SIG-M5 treated with dmso at 0.1 percent for 504 hours (cell line): Measurements from ENCODE around the gene PRSS33.

ENCODE experiments used
- DNase-seq: peaks from one replicate; lab custom pipeline; 2025; ENCODE audit not compliant: unreplicated experiment; lab: John Stamatoyannopoulos, UW

Gene PRSS33

DNA sequence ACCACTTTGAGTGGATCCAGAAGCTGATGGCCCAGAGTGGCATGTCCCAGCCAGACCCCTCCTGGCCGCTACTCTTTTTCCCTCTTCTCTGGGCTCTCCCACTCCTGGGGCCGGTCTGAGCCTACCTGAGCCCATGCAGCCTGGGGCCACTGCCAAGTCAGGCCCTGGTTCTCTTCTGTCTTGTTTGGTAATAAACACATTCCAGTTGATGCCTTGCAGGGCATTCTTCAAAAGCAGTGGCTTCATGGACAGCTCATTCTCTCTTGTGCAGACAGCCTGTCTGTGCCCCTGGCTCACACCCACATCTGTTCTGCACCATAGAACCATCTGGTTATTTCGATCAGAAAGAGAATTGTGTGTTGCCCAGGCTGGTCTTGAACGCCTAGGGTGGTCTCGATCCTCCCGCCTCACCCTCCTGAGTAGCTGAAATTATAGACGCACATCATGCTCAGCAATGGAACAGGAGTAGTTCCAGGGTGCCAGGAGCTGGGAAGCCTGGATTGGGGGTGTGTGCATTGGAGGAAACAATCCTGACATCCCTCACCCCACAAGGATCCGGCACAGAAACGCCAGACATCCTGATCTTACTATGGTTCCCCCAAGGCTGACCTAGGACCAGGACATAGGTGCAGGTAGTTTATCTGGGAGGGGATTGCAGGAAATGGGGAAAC is 34.3 kb upstream of the PRSS33 start:
- no peak for DNase-seq

GRCh38 chr16:2820836-2821486 is 33.6 kb upstream of the PRSS33 start:
- DNase-seq, result no peak

DNA sequence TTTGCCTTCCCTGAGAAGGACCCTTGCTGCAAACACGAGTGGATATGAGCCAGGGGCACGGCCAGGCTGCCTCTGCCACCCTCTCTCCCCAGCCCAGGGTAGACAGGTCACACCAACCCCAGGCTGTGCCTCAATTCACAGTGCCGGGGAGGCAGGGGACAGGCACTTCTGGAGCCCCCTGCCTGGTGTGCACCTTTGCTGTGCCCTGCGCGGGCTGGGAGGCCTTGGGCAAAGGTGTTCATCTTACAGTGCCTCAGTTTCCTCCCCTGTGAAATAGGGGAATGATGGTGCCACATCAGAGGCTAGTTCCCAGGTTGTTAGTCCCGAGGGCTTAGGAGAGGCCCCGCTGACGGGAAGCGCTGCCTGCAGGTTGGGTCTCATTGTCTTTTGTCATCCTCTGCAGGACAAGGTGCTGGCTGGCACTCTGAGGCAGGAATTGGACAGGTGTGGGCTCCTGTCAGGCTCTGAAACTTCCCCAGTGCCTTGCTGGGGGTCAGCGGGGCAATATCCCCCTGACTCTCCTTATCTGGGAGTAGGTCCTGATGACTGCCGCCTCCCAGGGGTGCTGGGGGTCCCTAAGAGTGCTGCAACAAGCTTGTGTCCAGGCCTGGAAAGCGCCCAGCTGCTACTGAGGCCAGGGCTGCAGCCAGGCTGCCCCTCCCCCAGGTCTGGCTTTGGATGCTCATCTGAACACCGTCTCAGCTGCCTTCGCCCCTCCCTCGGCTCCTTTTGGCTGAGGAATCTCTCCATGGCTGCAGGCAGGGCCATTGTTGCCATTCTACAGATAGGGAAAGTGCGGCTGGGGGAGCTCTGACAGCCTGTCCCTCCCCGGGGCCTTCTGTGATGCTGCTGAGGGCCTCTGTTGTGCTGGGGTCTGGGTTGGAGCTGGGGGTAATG is 32.8 kb upstream of the PRSS33 start:
- no peak for DNase-seq

DNA sequence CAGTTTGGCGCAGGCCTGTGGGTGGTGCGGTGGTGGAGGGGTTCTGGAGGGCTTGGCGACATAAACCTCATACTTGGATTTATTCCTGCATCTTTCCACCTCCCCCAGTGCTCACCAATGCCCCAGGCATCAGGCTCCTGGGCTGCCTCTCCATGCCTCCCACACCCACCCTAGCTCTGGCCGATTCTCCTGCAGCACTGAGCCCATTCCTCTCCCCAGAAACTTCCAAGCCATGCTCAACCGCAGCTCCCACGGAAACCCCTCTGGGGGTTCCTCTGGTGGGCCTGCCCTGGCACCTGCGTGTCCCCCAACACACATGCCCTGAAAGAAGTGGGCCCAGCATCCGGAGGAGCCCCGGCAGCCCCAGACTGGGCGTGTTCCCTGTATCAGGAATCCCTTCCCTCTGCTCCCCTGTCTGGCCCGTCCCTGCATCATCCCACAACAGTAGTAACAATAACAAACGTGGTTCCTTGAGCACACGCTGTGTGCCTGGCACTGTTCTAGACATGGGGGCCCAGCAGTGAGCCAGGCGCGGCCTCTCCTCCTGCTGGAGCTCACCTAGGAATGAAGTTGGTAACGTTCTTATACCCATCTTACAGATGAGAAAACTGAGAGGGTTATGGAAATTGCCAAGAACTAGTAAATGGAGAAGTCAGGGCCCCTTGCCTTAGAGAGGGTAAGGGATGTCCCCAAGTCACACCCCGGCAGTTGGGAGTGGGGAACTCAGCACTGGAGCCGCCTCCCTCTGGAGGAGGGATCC is 32.0 kb upstream of the PRSS33 start:
- no peak for DNase-seq

GRCh38 chr16:2818272-2818876 is 31.0 kb upstream of the PRSS33 start:
- DNase-seq, result no peak

DNA sequence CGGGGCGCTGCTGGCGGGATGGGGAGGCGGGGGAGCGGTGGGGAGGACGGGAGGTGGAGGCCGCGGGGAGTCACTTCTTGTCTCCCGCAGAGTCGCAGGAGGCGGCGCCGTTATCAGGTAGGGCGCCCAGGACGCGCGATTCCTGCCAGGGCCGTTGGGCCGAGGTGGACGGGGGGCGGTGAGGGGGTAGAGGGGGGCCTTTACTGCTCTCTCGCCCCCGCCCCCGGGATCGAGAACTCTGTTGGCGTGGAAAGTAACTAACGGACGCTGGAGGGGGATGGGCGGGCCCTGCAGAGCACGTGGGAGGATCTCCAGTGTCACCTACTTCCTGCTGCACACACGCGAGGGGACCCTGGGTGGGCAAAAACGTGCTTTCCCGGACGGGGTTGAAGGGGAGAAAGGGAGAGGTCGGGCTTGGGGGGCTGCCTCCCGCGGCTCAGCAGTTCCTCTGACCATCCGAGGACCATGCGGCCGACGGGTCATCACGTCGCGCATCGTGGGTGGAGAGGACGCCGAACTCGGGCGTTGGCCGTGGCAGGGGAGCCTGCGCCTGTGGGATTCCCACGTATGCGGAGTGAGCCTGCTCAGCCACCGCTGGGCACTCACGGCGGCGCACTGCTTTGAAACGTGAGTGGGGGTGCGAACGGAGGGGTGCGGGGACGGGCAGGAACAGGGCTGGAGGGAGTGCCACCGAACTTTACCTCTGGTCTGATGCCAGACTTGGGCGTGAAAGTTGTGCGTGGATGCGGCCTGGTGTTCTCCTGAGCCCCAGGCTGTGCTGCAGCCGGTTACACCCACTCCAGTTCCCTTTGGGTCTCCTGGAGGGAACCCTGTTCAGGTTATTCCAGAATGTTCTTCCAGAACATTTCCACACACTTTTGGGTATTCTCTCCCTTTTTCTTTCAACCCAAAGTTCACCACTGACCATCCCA is 30.2 kb upstream of the PRSS33 start:
- no peak for DNase-seq

GRCh38 chr16:2816751-2817339 is 29.5 kb upstream of the PRSS33 start, which contains the start of gene PRSS21:
PRSS21 (plus strand) TSS chr16:2817237; CDS start chr16:2817269, 32 bp downstream.
- peak; percentile 31 for DNase-seq

DNA sequence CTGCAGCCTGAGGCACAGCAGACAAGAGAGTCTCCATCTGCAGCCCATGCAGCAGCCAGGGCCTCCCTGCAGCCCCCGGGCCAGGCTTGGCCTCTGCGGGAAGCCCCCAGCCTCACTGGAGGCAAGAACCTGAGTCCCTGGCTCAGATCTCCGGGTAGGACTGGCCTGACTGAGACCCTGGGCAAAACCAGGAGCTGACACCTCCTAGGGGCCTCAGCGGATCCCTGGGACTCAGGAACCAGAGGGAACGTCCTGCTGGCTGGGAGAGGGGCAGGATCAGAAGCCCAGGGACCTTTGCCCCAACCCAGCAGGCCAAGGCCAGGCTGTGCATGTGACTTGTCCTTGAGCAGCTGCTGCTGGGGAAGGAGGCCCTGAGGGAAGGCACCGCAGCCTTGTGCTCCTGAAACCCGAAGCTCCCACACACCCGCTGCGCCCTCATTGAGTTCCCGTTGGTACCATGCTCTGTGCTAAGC is 28.0 kb upstream of the PRSS33 start:
- DNase-seq, result no peak

DNA sequence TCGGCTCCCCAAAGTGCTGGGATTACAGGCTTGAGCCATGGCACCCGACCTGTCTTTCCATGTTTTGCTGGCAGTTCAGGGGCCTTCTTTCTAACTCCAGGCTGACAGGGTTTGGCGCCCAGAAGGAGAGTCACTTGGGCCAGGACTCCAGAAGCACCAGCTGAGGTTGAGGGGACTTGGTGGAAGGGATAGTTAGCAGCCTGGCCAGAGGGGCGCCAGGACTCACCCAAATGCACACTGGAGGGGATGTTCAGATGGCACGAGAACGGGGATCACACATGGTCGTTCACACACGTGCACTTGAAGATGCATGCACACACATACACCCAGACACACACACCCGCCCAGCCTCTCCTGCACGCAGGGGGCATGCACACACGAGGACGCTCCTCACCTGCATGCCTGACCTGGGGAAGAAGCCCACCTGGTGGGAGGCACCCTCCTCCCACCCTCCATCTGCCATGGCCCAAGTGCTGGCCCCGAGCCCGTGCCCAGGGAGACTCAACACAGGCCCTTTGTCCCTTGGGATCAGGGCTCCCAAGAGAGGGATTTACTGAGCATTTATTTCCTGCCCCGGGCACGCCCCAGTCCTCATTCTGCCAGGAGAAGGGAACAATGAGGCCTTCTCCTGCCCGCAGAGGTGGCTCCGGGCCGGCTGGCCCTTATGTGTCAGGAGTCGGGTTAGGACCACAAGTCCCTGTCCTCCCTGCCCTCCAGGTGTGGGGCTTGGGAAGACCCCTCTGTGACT is 27.4 kb upstream of the PRSS33 start:
- DNase-seq, result no peak

DNA sequence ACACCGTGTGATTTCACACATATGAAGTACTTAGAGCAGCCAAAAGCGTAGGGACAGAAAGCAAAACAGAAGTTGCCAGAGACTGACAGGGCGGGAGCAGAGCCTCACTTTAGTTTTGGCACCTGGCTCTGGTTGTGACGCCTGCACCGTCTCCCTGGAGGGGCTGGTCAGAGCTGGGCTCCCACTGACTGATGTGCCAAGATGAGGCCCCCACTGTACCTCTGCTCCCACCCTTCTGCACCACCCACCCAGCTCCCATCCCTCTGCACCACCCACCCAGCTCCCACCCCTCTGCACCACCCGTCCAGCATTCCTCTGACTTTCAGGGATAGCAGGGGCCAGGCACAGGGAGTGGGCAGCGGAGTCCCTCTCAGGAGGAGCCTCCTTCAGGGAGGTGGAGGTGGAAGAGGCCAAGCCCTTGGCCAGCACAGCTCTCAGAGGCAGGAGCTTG is 26.4 kb upstream of the PRSS33 start:
- no peak for DNase-seq

DNA sequence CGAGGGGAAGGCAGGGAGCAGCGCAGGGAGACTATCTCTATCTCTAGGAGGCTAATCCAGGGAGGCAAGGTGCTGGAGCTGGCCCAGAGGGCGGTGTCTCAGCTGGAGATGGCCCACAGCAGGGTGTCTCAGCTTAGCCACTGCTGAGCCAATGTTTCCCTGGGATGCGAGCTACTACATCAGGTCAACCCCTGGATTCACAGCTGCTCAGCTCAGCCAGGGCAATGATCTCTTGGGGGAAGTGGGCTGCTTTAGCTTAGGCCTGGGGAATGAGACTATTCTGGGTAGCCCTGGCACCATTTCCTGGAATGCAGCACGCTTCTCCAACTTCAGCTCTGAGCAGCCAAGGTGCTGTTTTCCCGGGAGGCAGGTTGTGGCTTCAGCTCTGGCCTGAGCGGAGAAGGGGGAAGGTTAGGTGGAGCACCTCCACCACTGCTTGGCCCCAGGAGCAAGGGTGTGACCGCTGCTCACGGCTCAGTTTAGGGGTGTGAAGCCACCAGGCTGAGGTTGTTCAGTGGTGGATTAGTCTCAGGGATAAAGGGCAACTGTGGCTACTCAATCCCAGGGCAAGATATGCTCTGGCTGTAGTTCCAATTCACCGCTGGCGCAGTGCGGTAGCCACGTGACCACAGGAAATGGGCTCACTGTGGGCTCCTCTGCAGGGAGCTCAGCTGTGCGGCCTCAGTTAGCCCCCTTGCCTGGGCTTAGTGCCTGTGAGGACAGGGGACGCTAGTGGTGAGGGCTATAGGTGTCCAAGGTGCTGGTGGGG is 24.5 kb upstream of the PRSS33 start:
- no peak for DNase-seq

- no peak for DNase-seq
Observed at GRCh38 chr16:2810651-2811050, 23.3 kb upstream of the PRSS33 start.

DNA sequence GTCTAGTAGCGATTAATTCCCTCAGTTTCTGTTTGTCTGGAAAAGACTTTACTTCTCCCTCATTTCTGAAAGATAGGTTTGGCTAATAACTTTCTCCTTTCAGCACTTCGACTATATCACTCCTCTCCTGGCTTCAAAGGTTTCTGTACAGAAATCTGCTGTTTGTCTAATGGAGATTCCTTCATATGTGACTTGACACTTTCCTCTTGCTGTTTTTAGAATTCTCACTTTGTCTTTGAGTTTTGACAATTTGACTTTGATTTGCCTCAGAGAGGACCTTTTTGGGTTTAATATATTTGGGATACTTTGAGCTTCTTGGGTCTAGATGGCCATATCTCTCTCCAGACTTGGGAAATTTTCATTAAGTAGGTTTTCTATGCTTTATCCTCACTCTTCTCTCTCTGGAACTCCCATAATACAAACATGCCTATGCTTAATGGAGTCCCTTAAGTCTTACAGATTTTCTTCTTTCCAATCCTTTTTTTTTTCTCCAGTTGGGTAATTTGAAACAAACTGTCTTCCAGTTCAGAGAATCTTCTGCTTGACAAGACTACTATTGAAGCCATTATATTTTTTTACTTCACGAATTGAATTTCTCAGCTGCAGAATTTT is 21.9 kb upstream of the PRSS33 start:
- no peak for DNase-seq

DNA sequence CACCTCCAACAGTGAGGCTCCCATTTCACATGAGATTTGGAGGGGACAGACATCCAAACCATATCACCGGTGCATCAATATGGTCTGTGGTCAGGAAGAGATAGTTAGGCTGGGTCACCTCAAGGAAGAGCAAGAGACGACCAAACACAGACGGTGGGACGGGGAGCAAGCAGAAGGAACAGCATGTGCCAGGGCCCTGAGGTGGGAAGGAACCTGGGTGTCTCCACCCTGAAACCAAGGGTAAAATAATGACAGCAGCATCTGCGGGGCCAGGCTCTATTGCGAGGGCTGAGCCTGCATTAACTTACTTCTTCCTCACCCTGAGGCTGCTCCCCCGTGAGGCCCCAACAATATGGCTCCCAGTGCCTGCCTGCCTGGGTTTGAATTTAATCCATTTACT is 20.8 kb upstream of the PRSS33 start:
- no peak for DNase-seq

GRCh38 chr16:2806286-2806685 is 18.9 kb upstream of the PRSS33 start:
- DNase-seq, result no peak

GRCh38 chr16:2804728-2805127 is 17.4 kb upstream of the PRSS33 start:
- DNase-seq, result no peak

DNA sequence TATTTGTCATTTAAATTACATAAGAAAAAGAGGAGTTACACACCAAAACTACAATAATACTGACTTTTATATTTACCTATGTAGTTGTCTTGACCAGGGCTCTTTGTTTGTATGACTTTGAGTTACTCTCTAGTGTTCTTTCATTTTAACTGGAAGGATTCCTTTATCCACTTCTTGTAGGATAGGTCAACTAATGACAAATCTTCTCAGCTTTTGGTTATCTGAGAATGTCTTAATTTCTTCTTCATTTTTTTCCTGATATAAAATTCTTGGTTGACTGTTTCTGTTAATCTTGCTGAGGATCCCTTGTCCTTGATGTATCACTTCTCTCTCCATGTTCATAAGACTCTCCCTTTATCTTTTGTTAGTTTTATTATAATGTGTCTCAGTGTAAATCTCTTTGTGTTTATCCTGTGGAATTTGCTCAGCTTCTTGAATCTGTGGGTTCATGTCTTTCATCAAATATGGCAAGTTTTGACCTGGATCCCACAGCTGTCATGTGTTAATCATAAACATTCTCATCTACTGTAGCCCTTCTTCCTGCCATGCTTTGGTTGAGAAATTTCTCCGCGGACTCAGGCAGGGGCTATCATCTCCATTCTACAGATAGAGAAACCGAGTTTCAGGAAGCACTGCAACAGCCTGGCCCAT is 16.3 kb upstream of the PRSS33 start:
- DNase-seq, result no peak
